IMR-90 (cell line): ENCODE measurements around the gene CBX5. TPM values are rescaled to one million over a fixed set of nuclear protein-coding genes. Genes with fewer than 3 reads are reported as not detected.

ENCODE experiments used
- ATAC-seq: fragments of 200-7000 bp; cut with Tn5 transposase; 2 replicates; pipeline ENCODE4 v1.9.1; 2020; ENCODE audit warnings: low read depth, mild to moderate bottlenecking, moderate library complexity
- BruUV-seq: library from RNA; stranded (reverse); fragments of 400-500 nt; replicated peaks from 2 replicates; lab custom pipeline; 2021; lab: Mats Ljungman, UMichigan
- CTCF ChIA-PET: fragments of 300-600 bp; formaldehyde crosslinking; extraction: SDS; loops from one replicate; lab custom pipeline; 2021; ENCODE audit warnings: antibody characterized with exemption; lab: Yijun Ruan, JAX
- POLR2A ChIA-PET: fragments of 300-600 bp; sonication (Branson Sonifier 250); formaldehyde crosslinking; loops from one replicate; lab custom pipeline; 2022; ENCODE audit warnings: antibody characterized with exemption; ENCODE audit not compliant: unreplicated experiment; lab: Charles Lee
- DNase-seq: peaks from one replicate; pipeline ENCODE4 v3.0.0; 2013
- H2AFZ ChIP-seq: replicated peaks from 2 replicates; pipeline ENCODE3; 2013; ENCODE audit warnings: low read length, mild to moderate bottlenecking; ENCODE audit not compliant: poor library complexity
- H2AK5ac ChIP-seq: 2 replicates; pipeline ENCODE4 v1.6.1; 2013; ENCODE audit warnings: low read depth, low read length, inconsistent platforms
- H2AK9ac ChIP-seq: replicated peaks from 2 replicates; pipeline ENCODE3; 2013; ENCODE audit warnings: mild to moderate bottlenecking, low read depth, low read length, moderate library complexity; ENCODE audit not compliant: poor library complexity
- H2BK120ac ChIP-seq: 2 replicates; pipeline ENCODE4 v1.6.1; 2013; ENCODE audit warnings: low read depth, low read length, inconsistent platforms
- H2BK15ac ChIP-seq: 3 replicates; pipeline ENCODE4 v1.6.1; 2013; ENCODE audit warnings: low read depth, low read length, inconsistent platforms
- H2BK20ac ChIP-seq: 2 replicates; pipeline ENCODE4 v1.6.1; 2013; ENCODE audit warnings: low read depth, mild to moderate bottlenecking, inconsistent platforms, low read length, moderate library complexity
- H2BK5ac ChIP-seq: 2 replicates; pipeline ENCODE4 v1.6.1; 2013; ENCODE audit warnings: mild to moderate bottlenecking, low read depth, low read length, inconsistent platforms; ENCODE audit not compliant: poor library complexity, severe bottlenecking
- H3K14ac ChIP-seq: replicated peaks from 2 replicates; pipeline ENCODE4 v1.6.1; 2013; ENCODE audit warnings: low read depth, low read length, inconsistent platforms
- H3K18ac ChIP-seq: 2 replicates; pipeline ENCODE4 v1.6.1; 2013; ENCODE audit warnings: low read depth, low read length, control low read depth
- H3K23ac ChIP-seq: 2 replicates; pipeline ENCODE4 v1.6.1; 2013; ENCODE audit warnings: low read depth, low read length, inconsistent platforms
- H3K27ac ChIP-seq: 2 replicates; pipeline ENCODE4 v1.5.1; 2013; ENCODE audit warnings: mild to moderate bottlenecking, control low read depth, low read length; ENCODE audit not compliant: insufficient read depth
- H3K27me3 ChIP-seq: 2 replicates; pipeline ENCODE4 v1.6.1; 2013; ENCODE audit warnings: low read length; ENCODE audit not compliant: control insufficient read depth, insufficient read depth
- H3K36me3 ChIP-seq: 2 replicates; pipeline ENCODE4 v1.6.1; 2013; ENCODE audit warnings: low read length, mixed read lengths; ENCODE audit not compliant: control insufficient read depth, insufficient read depth
- H3K4ac ChIP-seq: 2 replicates; pipeline ENCODE4 v1.6.1; 2013; ENCODE audit warnings: low read depth, low read length, inconsistent platforms
- H3K4me1 ChIP-seq: 2 replicates; pipeline ENCODE4 v1.6.1; 2013; ENCODE audit warnings: low read length, mixed read lengths; ENCODE audit not compliant: control insufficient read depth, insufficient read depth
- H3K4me2 ChIP-seq: 2 replicates; pipeline ENCODE4 v1.6.1; 2013; ENCODE audit warnings: low read depth, mild to moderate bottlenecking, control low read depth, low read length, moderate library complexity
- H3K4me3 ChIP-seq: 2 replicates; pipeline ENCODE4 v1.5.1; 2013; ENCODE audit warnings: low read depth, mild to moderate bottlenecking, control low read depth, low read length, moderate library complexity; ENCODE audit not compliant: insufficient read depth
- H3K56ac ChIP-seq: 2 replicates; pipeline ENCODE4 v1.6.1; 2013; ENCODE audit warnings: low read length, inconsistent platforms; ENCODE audit not compliant: insufficient read depth; ENCODE audit errors: extremely low read depth
- H3K79me1 ChIP-seq, 2 experiments: 2 replicates each; pipeline ENCODE4 v1.6.1; 2013; ENCODE audit warnings: low read length in 2 of 2, inconsistent platforms in 1 of 2, low read depth in 1 of 2
- H3K9ac ChIP-seq: 2 replicates; pipeline ENCODE4 v1.6.1; 2013; ENCODE audit warnings: low read depth, low read length, control low read depth
- H3K9me1 ChIP-seq: 2 replicates; pipeline ENCODE4 v1.6.1; 2013; ENCODE audit warnings: low read length, inconsistent platforms; ENCODE audit not compliant: insufficient read depth
- H3K9me3 ChIP-seq: 2 replicates; pipeline ENCODE4 v1.6.1; 2013; ENCODE audit warnings: low read length; ENCODE audit not compliant: control insufficient read depth, insufficient read depth
- H4K20me1 ChIP-seq: 2 replicates; pipeline ENCODE4 v1.6.1; 2013; ENCODE audit warnings: low read length, inconsistent platforms; ENCODE audit not compliant: insufficient read depth
- H4K5ac ChIP-seq: 2 replicates; pipeline ENCODE4 v1.6.1; 2013; ENCODE audit warnings: mild to moderate bottlenecking, low read depth, low read length, control low read depth
- H4K8ac ChIP-seq, 2 experiments: 2 replicates each; pipeline ENCODE4 v1.6.1; 2013; ENCODE audit warnings: low read depth in 2 of 2, low read length in 2 of 2, control low read depth in 1 of 2, inconsistent platforms in 1 of 2
- H4K91ac ChIP-seq: 2 replicates; pipeline ENCODE4 v1.6.1; 2013; ENCODE audit warnings: low read depth, low read length, inconsistent platforms; ENCODE audit not compliant: insufficient read depth
- MXI1 ChIP-seq: IDR thresholded peaks from 2 replicates; pipeline ENCODE4 v1.6.1; 2012; ENCODE audit warnings: low read depth, mild to moderate bottlenecking, low read length, moderate library complexity, borderline replicate concordance
- NFE2L2 ChIP-seq: fragments of 150-350 bp; IDR thresholded peaks from 2 replicates; pipeline ENCODE4 v1.6.1; 2016; ENCODE audit warnings: low read depth, mild to moderate bottlenecking, low read length
- POLR2A ChIP-seq: IDR thresholded peaks from 2 replicates; pipeline ENCODE4 v1.6.1; 2012; ENCODE audit warnings: mild to moderate bottlenecking, low read depth, low read length
- RAD21 ChIP-seq: IDR thresholded peaks from 2 replicates; pipeline ENCODE4 v1.6.1; 2012; ENCODE audit warnings: low read length, improper control_type of control experiment
- RCOR1 ChIP-seq: IDR thresholded peaks from 2 replicates; pipeline ENCODE4 v1.6.1; 2012; ENCODE audit warnings: mild to moderate bottlenecking, low read length, improper control_type of control experiment; ENCODE audit not compliant: insufficient replicate concordance
- RFX5 ChIP-seq: IDR thresholded peaks from 2 replicates; pipeline ENCODE4 v1.8.0; 2012; ENCODE audit warnings: low read depth, mild to moderate bottlenecking, low read length, moderate library complexity
- WGBS, 2 experiments: methylation state at CpG; one replicate each; pipeline versions ENCODE4 v1.1.5 to v1.1.7; 2013; ENCODE audit warnings: missing lambda C conversion rate in 2 of 2; ENCODE audit not compliant: insufficient read length in 1 of 2; ENCODE audit errors: extremely low coverage in 2 of 2; 5-methylcytosine and 5-hydroxymethylcytosine counted together
- dilution Hi-C: fragments of 300-500 bp; cut with HindIII; formaldehyde crosslinking; loops from one replicate; pipeline ENCODE4 v1.14.3; 2018; ENCODE audit warnings: low sequenced_read_pairs; ENCODE audit not compliant: unreplicated experiment
- in situ Hi-C: fragments of 300-500 bp; cut with MboI; formaldehyde crosslinking; loops from 3 replicates; pipeline ENCODE4 v1.14.3; 2019; ENCODE audit warnings: low sequenced_read_pairs, inconsistent platforms, mixed read lengths
- intact Hi-C: fragments of 100-400 bp; cut with micrococcal nuclease; formaldehyde crosslinking; loops from 2 replicates; pipeline ENCODE4 v1.10.0; 2022
- polyA plus RNA-seq, 3 experiments: library from polyadenylated mRNA; depleted of rRNA; stranded (reverse); fragments of >200 nt; gene quantifications; 2 replicates each; pipeline ENCODE4 v1.2.3, GENCODE V29; 2012; ENCODE audit warnings: low replicate concordance in 1 of 3
- total RNA-seq: library from RNA; depleted of rRNA; stranded (reverse); fragments of >200 nt; gene quantifications from 2 replicates; pipeline ENCODE4 v1.2.3, GENCODE V29; 2012
- TF ChIP-seq, protein P1 (sequence below): conservative IDR thresholded peaks from 2 replicates; pipeline ENCODE4 v1.5.1; 2012; ENCODE audit warnings: mild to moderate bottlenecking, low read depth, low read length, improper control_type of control experiment

The CBX5 gene
- total and polyA plus RNA-seq, 2 of the 4 experiments (the other 2 are of a cell fraction): 18.0 to 40.9 TPM

DNA sequence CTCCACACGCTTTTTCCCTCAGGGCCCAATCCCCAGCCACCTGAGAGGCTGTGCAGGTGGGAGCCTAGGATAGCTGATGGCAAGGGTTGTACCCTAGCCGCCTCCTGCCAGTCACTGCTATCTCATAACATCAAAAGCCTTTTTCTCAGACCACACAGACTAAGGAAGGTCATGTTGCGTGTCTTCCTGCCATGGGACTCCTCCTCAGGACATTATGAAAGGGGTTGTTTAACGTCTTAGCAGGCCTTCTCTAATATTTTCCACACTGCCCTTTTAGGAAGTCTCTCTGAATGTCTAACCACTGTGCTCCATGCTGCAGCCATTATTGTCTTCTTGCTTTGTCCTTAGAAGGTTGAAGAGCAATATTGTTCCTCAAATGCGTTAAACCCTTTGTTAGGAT, 83.5 kb downstream of the CBX5 start:
- no peak overlapping the region for H2BK5ac ChIP-seq
- H3K4me3 ChIP-seq: no peak overlapping the region
- no CpG with 5 or more reads among the region's 5 CpGs for WGBS, 2 experiments
- peaks cover 26% of the 10 kb centered on the region for H3K27me3 ChIP-seq
- H3K23ac ChIP-seq: no peak overlapping the region; the same call in 1 of the 2 replicates
- H3K79me1 ChIP-seq: no peaks in the 10 kb centered on the region
- BruUV-seq: no TSS peak
- H2BK120ac ChIP-seq: no peak overlapping the region
- no peak overlapping the region for H4K5ac ChIP-seq
- no peak for DNase-seq
- ATAC-seq: no peak
- H4K8ac ChIP-seq: 0 out of 4 replicates have a peak overlapping the region, but pooled peaks of 1 of the 2 experiments have one; percentile 28
- no peak overlapping the region for H3K4me2 ChIP-seq
- H3K4ac ChIP-seq: no peak overlapping the region
- in situ Hi-C loops: loop anchor here (10.0 kb wide), 1 partner anchor 492 kb away; no protein-coding TSS in a partner anchor
- H2BK20ac ChIP-seq: no peak overlapping the region; the same call in 1 of the 2 replicates
- no peaks in the 10 kb centered on the region for H3K9me3 ChIP-seq
- no peak overlapping the region for H4K91ac ChIP-seq
- no peaks in the 10 kb centered on the region; the same call in 1 of the 2 replicates for H3K9me1 ChIP-seq
- dilution Hi-C loops: no loop called here
- H2AFZ ChIP-seq: no peak overlapping the region
- peaks cover 2% of the 10 kb centered on the region for H3K4me1 ChIP-seq
- H3K14ac ChIP-seq: no peak overlapping the region
- no peaks in the 10 kb centered on the region for H4K20me1 ChIP-seq
- no peaks in the 10 kb centered on the region for H3K36me3 ChIP-seq
- H2BK15ac ChIP-seq: no peak overlapping the region
- POLR2A ChIA-PET: no interaction called here
- no peak overlapping the region for H3K18ac ChIP-seq
- H3K9ac ChIP-seq: no peak overlapping the region
- H3K27ac ChIP-seq: no peak overlapping the region
- H3K56ac ChIP-seq: no peak overlapping the region
- TF ChIP-seq, protein P1, sequence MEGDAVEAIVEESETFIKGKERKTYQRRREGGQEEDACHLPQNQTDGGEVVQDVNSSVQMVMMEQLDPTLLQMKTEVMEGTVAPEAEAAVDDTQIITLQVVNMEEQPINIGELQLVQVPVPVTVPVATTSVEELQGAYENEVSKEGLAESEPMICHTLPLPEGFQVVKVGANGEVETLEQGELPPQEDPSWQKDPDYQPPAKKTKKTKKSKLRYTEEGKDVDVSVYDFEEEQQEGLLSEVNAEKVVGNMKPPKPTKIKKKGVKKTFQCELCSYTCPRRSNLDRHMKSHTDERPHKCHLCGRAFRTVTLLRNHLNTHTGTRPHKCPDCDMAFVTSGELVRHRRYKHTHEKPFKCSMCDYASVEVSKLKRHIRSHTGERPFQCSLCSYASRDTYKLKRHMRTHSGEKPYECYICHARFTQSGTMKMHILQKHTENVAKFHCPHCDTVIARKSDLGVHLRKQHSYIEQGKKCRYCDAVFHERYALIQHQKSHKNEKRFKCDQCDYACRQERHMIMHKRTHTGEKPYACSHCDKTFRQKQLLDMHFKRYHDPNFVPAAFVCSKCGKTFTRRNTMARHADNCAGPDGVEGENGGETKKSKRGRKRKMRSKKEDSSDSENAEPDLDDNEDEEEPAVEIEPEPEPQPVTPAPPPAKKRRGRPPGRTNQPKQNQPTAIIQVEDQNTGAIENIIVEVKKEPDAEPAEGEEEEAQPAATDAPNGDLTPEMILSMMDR: no peak
- TF ChIP-seq RFX5: no peak
- TF ChIP-seq NFE2L2: no peak
- TF ChIP-seq MXI1: no peak
- TF ChIP-seq RAD21: no peak
- TF ChIP-seq RCOR1: no peak
- no peak for TF ChIP-seq POLR2A
- CTCF ChIA-PET: interaction anchor here (1.6 kb wide), 1 partner anchor 191 kb away, joined by 3 read pairs; no protein-coding TSS in a partner anchor
- H2AK9ac ChIP-seq: no peak overlapping the region
- intact Hi-C loops: no loop called here
- peak overlapping the region; percentile 1; the same call in 1 of the 2 replicates for H2AK5ac ChIP-seq
